Lower lobe of right lung (tissue), 2 donors: Measurements from ENCODE around the gene MPP4. TPM values are rescaled to one million over a fixed set of nuclear protein-coding genes. Genes with fewer than 3 reads are reported as not detected.

Experiments used
- ATAC-seq, 2 donors: fragments of 200-7000 bp; cut with Tn5 transposase; one replicate each; pipeline ENCODE4 v1.9.1; 2020 to 2022; ENCODE audit warnings: mild to moderate bottlenecking in 2 of 2, moderate library complexity in 2 of 2
- DNase-seq: peaks from one replicate; pipeline ENCODE4 v3.0.0-alpha.2; 2020
- H3K27ac ChIP-seq: fragments of 200-600 bp; one replicate; pipeline ENCODE4 v1.8.0; 2022
- H3K27me3 ChIP-seq: fragments of 200-600 bp; one replicate; pipeline ENCODE4 v1.8.0; 2022; ENCODE audit warnings: low read depth
- H3K36me3 ChIP-seq: fragments of 200-600 bp; one replicate; pipeline ENCODE4 v1.8.0; 2022; ENCODE audit warnings: mild to moderate bottlenecking
- H3K4me1 ChIP-seq: fragments of 200-600 bp; one replicate; pipeline ENCODE4 v1.8.0; 2022
- H3K4me3 ChIP-seq: fragments of 200-600 bp; one replicate; pipeline ENCODE4 v1.8.0; 2022; ENCODE audit warnings: mild to moderate bottlenecking
- H3K9me3 ChIP-seq: fragments of 200-600 bp; one replicate; pipeline ENCODE4 v1.8.0; 2022
- intact Hi-C: fragments of 100-400 bp; cut with DNase I; formaldehyde crosslinking; loops from one replicate; pipeline ENCODE4 v1.11.0; 2022
- total RNA-seq: library from RNA; stranded (reverse); fragmentation: NEBNext Ultra II Directional; extraction: Animal tissue kit (Norgen Biotek cat#: 25700); gene quantifications from one replicate; pipeline ENCODE4 v1.2.1, GENCODE V29; 2021
- TF ChIP-seq, protein P1 (sequence below): fragments of 200-600 bp; IDR thresholded peaks from one replicate; pipeline ENCODE4 v1.8.0; 2022; ENCODE audit warnings: antibody characterized with exemption, mild to moderate bottlenecking
- donor health status: DM: no; HTN: yes; CAD: no; lungs with severe emphysema.

MPP4 gene
- total RNA-seq, 1 donor from 2014 or later = 0.30 TPM

DNA sequence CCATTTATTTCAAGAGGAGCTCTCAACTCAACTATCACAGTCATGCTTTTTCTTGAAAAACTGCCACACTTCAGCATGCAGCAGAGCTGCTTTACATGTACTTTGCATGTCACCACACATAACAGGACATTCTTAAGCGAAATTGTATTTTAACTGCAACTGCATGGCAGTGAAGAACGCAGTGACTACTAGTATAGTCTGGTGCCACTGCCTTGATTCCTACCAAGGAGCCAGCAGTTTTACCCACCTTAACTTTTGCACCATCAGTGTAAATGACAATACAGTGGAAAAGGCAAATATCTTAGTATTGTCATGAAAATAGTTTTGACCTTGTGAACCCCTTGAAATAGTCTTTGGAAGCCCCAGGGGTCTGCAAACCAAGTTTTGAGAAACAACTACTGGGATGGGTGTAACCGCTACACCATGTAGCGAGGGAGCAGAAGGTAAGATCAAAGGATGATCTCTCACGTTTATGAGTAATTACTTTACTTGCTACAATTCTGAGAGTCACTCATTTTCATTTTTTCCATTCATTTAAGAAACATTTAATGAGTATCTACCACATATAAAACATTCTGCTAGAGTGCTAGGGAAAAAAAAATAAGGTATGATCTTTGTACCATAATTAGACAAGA lies 32.3 kb upstream of the MPP4 start:
- no peak for ATAC-seq
- peaks cover 87% of the 10 kb centered on the region for H3K36me3 ChIP-seq
- intact Hi-C loops = no loop called here

DNA sequence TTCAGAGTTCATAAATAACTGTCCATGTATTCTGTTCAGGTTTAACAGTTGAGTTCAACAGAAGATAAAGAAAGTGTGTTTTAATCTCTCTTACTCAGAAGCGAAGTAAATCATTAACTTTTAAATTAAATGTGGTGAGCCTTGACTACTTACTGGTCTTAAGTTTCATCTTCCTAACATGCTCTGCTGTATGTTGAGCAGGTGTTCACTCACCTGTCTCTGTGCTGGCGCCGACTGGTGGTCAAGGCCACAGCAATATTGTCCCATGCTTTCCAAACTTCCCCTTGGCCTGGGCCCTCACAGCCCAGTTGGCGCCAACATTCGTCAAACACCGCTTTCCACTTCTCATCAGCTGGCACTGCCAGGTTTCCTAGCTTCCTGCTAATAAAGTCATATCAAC lies 17.0 kb upstream of the MPP4 start:
- Histone ChIP-seq H3K4me3 (no peak overlapping the region), H3K27ac (no peak overlapping the region), H3K9me3 (peaks cover 5% of the 10 kb centered on the region), H3K36me3 (peaks cover 80% of the 10 kb centered on the region), H3K4me1 (no peaks in the 10 kb centered on the region), H3K27me3 (no peaks in the 10 kb centered on the region)
- TF ChIP-seq, protein P1, sequence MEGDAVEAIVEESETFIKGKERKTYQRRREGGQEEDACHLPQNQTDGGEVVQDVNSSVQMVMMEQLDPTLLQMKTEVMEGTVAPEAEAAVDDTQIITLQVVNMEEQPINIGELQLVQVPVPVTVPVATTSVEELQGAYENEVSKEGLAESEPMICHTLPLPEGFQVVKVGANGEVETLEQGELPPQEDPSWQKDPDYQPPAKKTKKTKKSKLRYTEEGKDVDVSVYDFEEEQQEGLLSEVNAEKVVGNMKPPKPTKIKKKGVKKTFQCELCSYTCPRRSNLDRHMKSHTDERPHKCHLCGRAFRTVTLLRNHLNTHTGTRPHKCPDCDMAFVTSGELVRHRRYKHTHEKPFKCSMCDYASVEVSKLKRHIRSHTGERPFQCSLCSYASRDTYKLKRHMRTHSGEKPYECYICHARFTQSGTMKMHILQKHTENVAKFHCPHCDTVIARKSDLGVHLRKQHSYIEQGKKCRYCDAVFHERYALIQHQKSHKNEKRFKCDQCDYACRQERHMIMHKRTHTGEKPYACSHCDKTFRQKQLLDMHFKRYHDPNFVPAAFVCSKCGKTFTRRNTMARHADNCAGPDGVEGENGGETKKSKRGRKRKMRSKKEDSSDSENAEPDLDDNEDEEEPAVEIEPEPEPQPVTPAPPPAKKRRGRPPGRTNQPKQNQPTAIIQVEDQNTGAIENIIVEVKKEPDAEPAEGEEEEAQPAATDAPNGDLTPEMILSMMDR = no peak
- intact Hi-C loops = no loop called here
- ATAC-seq (no peak), DNase-seq (no peak)

More for the DNA sequence above, 32.3 kb upstream of the MPP4 start:
- H3K4me1 ChIP-seq = no peaks in the 10 kb centered on the region
- no peak overlapping the region for H3K27ac ChIP-seq
- no peak for DNase-seq
- peaks cover 3% of the 10 kb centered on the region for H3K9me3 ChIP-seq
- no peaks in the 10 kb centered on the region for H3K27me3 ChIP-seq
- H3K4me3 ChIP-seq = no peak overlapping the region
- TF ChIP-seq, protein P1 = no peak

DNA sequence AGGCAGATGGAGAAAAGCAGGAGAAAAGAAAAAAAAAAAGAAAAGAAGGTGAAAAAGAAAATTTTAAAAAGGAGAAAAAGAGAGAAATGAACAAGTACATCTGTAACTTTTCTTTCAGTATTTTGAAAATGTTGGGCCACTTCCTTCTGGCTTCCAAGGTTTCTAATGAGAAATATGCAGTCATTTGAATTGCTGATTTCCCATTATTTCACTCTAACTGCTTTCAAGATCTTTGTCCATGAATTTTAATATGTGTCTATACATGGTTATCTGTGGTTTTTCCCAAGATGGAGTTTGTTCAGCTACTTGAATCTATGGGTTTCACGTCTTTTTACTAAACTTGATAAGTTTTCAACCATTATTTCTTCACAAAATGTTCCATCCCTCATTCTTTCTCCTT lies 14.3 kb upstream of the MPP4 start:
- Histone ChIP-seq H3K9me3 (no peaks in the 10 kb centered on the region), H3K4me1 (no peaks in the 10 kb centered on the region), H3K27ac (no peak overlapping the region), H3K36me3 (peaks cover 89% of the 10 kb centered on the region), H3K4me3 (no peak overlapping the region), H3K27me3 (no peaks in the 10 kb centered on the region)
- intact Hi-C loops = no loop called here
- ATAC-seq = no peak
- no peak for DNase-seq
- TF ChIP-seq, protein P1 = no peak

DNA sequence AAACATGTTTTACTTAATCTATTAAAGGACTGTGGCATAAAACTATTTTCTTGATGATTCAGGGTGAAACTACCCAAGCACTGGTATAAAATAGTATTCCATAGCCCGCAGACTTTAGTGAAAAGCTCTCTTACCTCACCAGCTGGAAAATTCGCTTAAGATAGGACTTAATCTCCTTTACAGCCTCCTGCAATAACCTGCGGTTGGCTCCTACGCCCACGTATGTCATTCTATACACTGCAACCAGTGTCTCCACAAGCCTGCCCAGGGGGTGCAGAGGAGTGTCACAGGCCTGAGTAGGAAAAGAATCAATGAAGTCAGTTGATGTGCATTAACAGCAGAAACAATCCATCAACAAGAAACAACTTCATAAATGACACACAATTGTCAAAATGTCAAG lies 11.3 kb upstream of the MPP4 start:
- H3K36me3 ChIP-seq = peaks cover 92% of the 10 kb centered on the region
- ATAC-seq = no peak
- TF ChIP-seq, protein P1 = no peak

DNA sequence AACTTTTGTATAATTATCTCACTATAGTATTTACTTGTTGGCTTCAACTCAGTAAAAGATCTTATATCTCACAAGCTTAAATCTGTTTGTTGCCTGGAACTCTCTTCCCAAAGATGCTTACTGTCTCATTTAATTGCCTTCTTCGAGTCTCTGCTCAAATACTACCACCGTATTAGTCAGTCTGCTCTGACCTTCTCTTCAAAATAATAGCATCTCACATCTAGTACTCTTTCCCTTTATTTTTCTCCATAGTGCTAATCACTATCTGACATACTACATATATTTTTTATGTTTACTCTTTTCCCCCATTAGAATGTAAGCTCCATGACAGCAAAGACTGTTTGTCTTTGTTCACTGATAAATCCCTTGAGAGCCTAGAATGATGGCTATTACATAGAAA lies 10.6 kb upstream of the MPP4 start:
- DNase-seq = no peak
- no peaks in the 10 kb centered on the region for H3K9me3 ChIP-seq
- H3K4me1 ChIP-seq = no peaks in the 10 kb centered on the region
- no peak overlapping the region for H3K27ac ChIP-seq
- no peak for ATAC-seq
- H3K36me3 ChIP-seq = peaks cover 92% of the 10 kb centered on the region
- H3K27me3 ChIP-seq = no peaks in the 10 kb centered on the region
- intact Hi-C loops = no loop called here
- TF ChIP-seq, protein P1 = no peak
- H3K4me3 ChIP-seq = no peak overlapping the region

More for the DNA sequence above, 11.3 kb upstream of the MPP4 start:
- DNase-seq = no peak
- Histone ChIP-seq H3K4me1 (no peaks in the 10 kb centered on the region), H3K27ac (no peak overlapping the region), H3K9me3 (no peaks in the 10 kb centered on the region), H3K27me3 (no peaks in the 10 kb centered on the region), H3K4me3 (no peak overlapping the region)
- intact Hi-C loops = no loop called here
